Testis (tissue), 5 donors: ENCODE results near the gene PPP1R3A. TPM values are rescaled to one million over a fixed set of nuclear protein-coding genes. Genes with fewer than 3 reads are reported as not detected.

Experiments
- DNase-seq: peaks from one replicate; pipeline ENCODE4 v3.0.0-alpha.2; 2019
- H3K27ac ChIP-seq, 2 donors: fragments of 200-600 bp; sonication (generic); one replicate each; pipeline ENCODE4 v1.5.1; 2019
- H3K27me3 ChIP-seq: fragments of 200-600 bp; sonication (generic); one replicate; pipeline ENCODE4 v1.5.1; 2019
- H3K36me3 ChIP-seq: fragments of 200-600 bp; sonication (generic); one replicate; pipeline ENCODE4 v1.5.1; 2017; ENCODE audit warnings: low read depth; ENCODE audit errors: missing control alignments
- H3K4me1 ChIP-seq: fragments of 200-600 bp; sonication (generic); one replicate; pipeline ENCODE4 v1.5.1; 2019
- H3K4me3 ChIP-seq, 2 donors: fragments of 200-600 bp; sonication (generic); one replicate each; pipeline ENCODE4 v1.5.1; 2017 to 2019
- H3K9me3 ChIP-seq: fragments of 200-600 bp; sonication (generic); one replicate; pipeline ENCODE4 v1.5.1; 2017
- CTCF ChIP-seq, 3 experiments: fragments of 450-650 bp in 2 of 3; fragments of 200-600 bp in 1 of 3; sonication (generic) in 1 of 3; IDR thresholded peaks; one replicate each; pipeline ENCODE4 v1.5.1; 2016 to 2019; ENCODE audit warnings: antibody characterized with exemption in 3 of 3, mild to moderate bottlenecking in 2 of 3, moderate library complexity in 1 of 3
- POLR2A ChIP-seq: fragments of 450-650 bp; IDR thresholded peaks from one replicate; pipeline ENCODE4 v1.6.1; 2017; ENCODE audit warnings: antibody characterized with exemption, mild to moderate bottlenecking, moderate library complexity
- WGBS, 2 donors: methylation state at CpG; one replicate each; pipeline ENCODE4 v1.1.5; 2018; 5-methylcytosine and 5-hydroxymethylcytosine counted together
- intact Hi-C: fragments of 100-400 bp; cut with DNase I; formaldehyde crosslinking; loops from one replicate; pipeline ENCODE4 v1.15.1; 2023; ENCODE audit warnings: low total_unique reads
- long read RNA-seq, 2 donors: transcript quantifications; one replicate each; lab custom pipeline, GENCODE V29; 2026
- polyA plus RNA-seq: library from polyadenylated mRNA; stranded (reverse); fragments of 350-450 nt; fragmentation: Illumina TruSeq; extraction: RNeasy Lipid Tissue Mini Kit (QIAGEN cat#74804); gene quantifications from one replicate; pipeline ENCODE4 v1.2.3, GENCODE V29; 2014; ENCODE audit warnings: low read depth, low replicate concordance; ENCODE audit not compliant: insufficient read depth
- total RNA-seq, 2 donors: library from RNA; depleted of rRNA; stranded (reverse); fragments of >200 nt; gene quantifications; one replicate each; pipeline ENCODE4 v1.2.3, GENCODE V29; 2016

PPP1R3A gene, protein sequence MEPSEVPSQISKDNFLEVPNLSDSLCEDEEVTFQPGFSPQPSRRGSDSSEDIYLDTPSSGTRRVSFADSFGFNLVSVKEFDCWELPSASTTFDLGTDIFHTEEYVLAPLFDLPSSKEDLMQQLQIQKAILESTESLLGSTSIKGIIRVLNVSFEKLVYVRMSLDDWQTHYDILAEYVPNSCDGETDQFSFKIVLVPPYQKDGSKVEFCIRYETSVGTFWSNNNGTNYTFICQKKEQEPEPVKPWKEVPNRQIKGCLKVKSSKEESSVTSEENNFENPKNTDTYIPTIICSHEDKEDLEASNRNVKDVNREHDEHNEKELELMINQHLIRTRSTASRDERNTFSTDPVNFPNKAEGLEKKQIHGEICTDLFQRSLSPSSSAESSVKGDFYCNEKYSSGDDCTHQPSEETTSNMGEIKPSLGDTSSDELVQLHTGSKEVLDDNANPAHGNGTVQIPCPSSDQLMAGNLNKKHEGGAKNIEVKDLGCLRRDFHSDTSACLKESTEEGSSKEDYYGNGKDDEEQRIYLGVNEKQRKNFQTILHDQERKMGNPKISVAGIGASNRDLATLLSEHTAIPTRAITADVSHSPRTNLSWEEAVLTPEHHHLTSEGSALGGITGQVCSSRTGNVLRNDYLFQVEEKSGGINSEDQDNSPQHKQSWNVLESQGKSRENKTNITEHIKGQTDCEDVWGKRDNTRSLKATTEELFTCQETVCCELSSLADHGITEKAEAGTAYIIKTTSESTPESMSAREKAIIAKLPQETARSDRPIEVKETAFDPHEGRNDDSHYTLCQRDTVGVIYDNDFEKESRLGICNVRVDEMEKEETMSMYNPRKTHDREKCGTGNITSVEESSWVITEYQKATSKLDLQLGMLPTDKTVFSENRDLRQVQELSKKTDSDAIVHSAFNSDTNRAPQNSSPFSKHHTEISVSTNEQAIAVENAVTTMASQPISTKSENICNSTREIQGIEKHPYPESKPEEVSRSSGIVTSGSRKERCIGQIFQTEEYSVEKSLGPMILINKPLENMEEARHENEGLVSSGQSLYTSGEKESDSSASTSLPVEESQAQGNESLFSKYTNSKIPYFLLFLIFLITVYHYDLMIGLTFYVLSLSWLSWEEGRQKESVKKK
- total RNA-seq (1 to 10 TPM in 1 of 2 donors, under 1 TPM in 1; 0.24 to 1.4 TPM), polyA plus RNA-seq (0.99 TPM)
- long read RNA-seq, donor 1: 0 reads
- long read RNA-seq, donor 2: 0 reads

DNA sequence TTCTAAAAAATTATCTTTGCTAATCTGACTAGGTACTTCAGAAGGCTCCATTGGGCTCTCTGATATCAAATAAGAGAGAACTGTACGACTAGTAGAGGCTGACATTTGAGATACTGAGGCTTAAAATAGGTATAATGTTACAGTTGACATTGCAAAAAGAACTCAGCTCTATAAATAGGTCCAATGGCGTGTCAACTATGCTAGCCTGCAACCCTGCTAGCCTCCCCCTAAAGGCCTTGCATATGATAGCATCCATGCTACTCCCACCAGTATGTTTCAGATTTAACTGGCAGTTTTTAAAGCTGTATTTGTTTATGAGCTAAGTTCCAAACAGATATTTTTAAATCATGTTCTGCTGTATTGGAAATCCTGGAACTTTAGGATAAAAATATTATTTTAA lies at the start of gene PPP1R3A:
Gene PPP1R3A (minus strand): TSS at position 64 of the 400 bp plus-strand sequence. CDS start 13 bp downstream, at position 51.
- peak; percentile 15 for DNase-seq
- TF ChIP-seq CTCF (IDR thresholded peaks at IDR 0.05) (no peak), POLR2A (no peak)
- Histone ChIP-seq H3K4me3 (no peak within 1 kb of the TSS), H3K9me3 (no peaks in the 10 kb centered on the region), H3K27ac (no peak within 1 kb of the TSS), H3K36me3 (no peaks in the 10 kb centered on the region), H3K4me1 (no peaks in the 10 kb centered on the region), H3K27me3 (no peaks in the 10 kb centered on the region)
- intact Hi-C loops: no loop called here
- 34 to 39% methylated on average over 2 of the region's 2 CpGs for WGBS, 2 donors

- Histone ChIP-seq H3K9me3 (no peaks in the 10 kb centered on the region), H3K36me3 (no peaks in the 10 kb centered on the region), H3K27me3 (no peaks in the 10 kb centered on the region), H3K4me1 (no peaks in the 10 kb centered on the region), H3K4me3 (no peak overlapping the region), H3K27ac (no peak overlapping the region)
- intact Hi-C loops: no loop called here
- no peak for TF ChIP-seq CTCF (IDR thresholded peaks at IDR 0.05)
- no peak for TF ChIP-seq POLR2A
- DNase-seq: no peak
- WGBS, 2 donors: 82 to 83% methylated on average over 2 of the region's 2 CpGs
These were observed 44.5 kb upstream of the PPP1R3A start for GRCh38 chr7:113963356-113963755.

- intact Hi-C loops: no loop called here
- Histone ChIP-seq H3K27ac (no peak overlapping the region), H3K4me3 (no peak overlapping the region), H3K4me1 (no peaks in the 10 kb centered on the region), H3K9me3 (no peaks in the 10 kb centered on the region), H3K27me3 (no peaks in the 10 kb centered on the region), H3K36me3 (no peaks in the 10 kb centered on the region)
- TF ChIP-seq POLR2A (no peak), CTCF (IDR thresholded peaks at IDR 0.05) (no peak)
- DNase-seq: no peak
- WGBS, 2 donors: 89 to 98% methylated on average over 2 of the region's 2 CpGs
These were observed 41.1 kb upstream of the PPP1R3A start for GRCh38 chr7:113959910-113960309.

DNA sequence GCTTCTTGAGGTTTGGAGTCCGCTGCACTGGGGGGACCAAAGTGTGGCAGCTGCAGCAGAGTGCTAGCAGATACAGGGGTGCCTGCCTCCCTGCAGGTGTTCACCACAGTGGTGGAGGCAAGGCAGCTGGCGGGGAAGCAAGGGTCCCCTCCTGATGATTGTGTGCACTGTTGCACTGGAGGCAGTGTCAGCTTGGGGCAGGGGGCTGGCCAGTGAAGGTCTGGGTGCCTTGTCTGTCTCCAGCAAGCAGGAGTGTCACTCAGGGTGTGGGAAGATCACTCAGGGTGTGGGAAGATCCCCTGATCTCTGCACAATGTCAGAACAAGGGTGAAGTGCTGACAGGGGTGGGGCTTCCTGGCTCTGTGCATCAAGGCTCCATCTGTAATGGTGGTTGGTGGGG lies 36.3 kb upstream of the PPP1R3A start:
- Histone ChIP-seq H3K4me1 (no peaks in the 10 kb centered on the region), H3K27me3 (no peaks in the 10 kb centered on the region), H3K36me3 (no peaks in the 10 kb centered on the region), H3K27ac (no peak overlapping the region), H3K9me3 (no peaks in the 10 kb centered on the region), H3K4me3 (no peak overlapping the region)
- no peak for DNase-seq
- WGBS, 2 donors: 87 to 97% methylated on average over 2 of the region's 2 CpGs
- TF ChIP-seq POLR2A (no peak), CTCF (IDR thresholded peaks at IDR 0.05) (no peak)
- intact Hi-C loops: no loop called here
